DMS153 treated with DMSO at 0.1 percent for 48 hours (cell line): ENCODE data around the gene ARL6IP5.

Experiments
- DNase-seq: peaks from one replicate; lab custom pipeline; 2025; ENCODE audit not compliant: unreplicated experiment; lab: John Stamatoyannopoulos, UW

Gene ARL6IP5, protein sequence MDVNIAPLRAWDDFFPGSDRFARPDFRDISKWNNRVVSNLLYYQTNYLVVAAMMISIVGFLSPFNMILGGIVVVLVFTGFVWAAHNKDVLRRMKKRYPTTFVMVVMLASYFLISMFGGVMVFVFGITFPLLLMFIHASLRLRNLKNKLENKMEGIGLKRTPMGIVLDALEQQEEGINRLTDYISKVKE

DNA sequence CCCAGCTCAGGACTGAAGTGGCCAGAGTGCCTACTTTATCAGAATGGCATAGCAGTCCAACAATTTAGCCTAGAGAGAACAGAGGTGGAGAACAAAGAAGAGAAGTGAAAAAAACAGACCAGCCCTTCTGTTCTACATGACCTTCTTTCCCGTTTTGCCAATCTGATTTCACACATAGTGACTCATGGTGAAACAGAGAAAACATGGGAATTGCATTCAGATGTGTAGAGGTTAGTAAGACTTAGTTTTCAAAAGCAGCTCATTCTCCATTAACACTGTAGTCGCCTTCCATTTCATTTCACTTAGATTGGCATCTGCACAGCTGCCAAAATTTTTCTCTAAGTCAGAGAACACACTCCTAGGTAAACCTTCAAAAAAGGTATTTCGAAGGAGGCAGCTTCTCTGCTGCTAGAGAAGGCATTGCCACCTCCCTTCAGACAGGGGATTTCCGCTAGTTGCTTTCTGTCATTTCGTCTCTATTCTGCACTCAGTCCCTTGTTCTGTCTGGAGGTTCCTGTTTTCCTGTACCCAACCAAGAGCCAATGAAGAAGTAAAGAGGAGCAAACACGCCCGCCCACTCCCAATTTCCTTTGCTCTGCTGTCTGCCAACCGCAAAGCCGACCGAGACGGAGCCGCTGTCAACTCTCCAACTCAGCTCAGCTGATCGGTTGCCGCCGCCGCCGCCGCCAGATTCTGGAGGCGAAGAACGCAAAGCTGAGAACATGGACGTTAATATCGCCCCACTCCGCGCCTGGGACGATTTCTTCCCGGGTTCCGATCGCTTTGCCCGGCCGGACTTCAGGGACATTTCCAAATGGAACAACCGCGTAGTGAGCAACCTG is at the start of gene ARL6IP5:
ARL6IP5 (plus strand) TSS at position 612 of the 842 bp plus-strand sequence; CDS start at position 723, 111 bp downstream.
- DNase-seq = peak; percentile 32

- DNase-seq = no peak
Measured at GRCh38 chr3:69044608-69045007, 40.1 kb upstream of the ARL6IP5 start.

DNA sequence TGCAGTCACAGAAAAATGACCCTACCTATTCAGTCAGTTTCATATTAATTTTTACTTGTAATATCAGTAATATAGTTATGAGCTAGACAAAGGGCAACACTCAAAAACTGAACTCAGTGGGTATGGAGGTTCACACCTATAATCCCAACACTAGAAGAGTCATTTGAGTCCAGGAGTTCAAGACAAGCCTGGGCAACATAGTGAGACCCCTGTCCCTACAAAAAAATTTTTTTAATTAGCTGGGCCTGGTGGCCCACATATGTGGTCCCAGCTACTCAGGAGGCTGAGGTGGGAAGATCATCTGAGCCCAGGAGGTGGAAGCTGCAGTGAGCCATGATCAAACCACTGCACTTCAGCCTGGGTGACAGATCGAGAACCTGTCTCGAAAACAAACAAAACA is 35.7 kb upstream of the ARL6IP5 start:
- DNase-seq = no peak

- no peak for DNase-seq
Measured at GRCh38 chr3:69051756-69052471, 32.8 kb upstream of the ARL6IP5 start, which contains the start of gene TMF1. Gene TMF1, minus strand, starts transcription at chr3:69052333. Its CDS starts 247 bp downstream, at chr3:69052086.

DNA sequence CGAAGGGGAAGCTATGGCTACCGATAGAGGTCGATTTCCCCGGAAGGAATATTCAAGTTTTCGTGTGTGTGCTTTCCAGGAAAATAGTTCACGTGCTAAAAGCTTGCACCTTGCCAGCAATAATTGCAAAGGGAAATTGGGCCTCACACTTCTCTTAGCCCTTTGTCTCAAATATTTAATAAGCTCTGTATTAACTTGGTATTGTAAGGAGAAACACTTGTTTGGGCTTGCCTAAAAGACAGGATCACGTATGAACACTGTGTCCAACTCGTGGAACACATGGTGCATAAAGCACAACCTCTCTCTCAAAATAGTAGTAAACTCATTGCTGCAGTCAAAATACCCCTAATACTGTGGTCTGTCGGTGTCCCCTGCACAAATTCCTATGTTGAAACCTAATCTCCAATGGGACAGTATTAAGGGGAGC is 32.3 kb upstream of the ARL6IP5 start:
- DNase-seq = no peak

- DNase-seq = no peak
Measured at GRCh38 chr3:69058180-69058946, 26.4 kb upstream of the ARL6IP5 start.

GRCh38 chr3:69058947-69059224 is 25.9 kb upstream of the ARL6IP5 start:
- no peak for DNase-seq

- DNase-seq = no peak
Measured at GRCh38 chr3:69059688-69060087, 25.0 kb upstream of the ARL6IP5 start.

- DNase-seq = no peak
Measured at GRCh38 chr3:69063636-69064035, 21.1 kb upstream of the ARL6IP5 start.

DNA sequence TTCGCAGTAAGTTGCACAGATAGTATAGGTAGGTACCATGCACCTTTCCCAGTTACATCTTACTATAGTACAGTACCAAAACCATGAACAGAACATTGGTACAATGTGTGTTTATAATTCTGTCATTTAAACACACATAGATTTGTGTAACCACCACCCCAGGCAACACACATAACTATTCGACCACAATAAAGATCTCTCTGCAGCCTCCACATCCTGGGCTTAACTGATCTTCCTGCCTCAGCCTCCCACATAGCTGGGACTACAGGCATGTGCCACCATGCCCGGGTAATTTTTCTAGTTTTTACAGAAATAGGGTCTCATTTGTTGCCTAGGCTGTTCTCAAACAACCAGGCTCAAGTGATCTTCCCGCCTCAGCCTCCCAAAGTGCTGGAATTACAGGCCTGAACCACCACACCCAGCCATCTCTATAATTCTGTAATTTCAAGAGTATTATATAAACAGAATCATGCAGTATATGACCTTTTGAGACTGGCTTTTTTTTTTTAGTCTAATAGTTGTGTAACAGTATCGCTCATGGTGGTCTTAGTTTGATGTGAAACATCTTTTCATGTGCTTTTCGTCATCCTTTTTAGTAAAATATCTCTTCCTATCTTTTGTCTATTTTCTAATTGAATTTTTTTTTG is 19.3 kb upstream of the ARL6IP5 start:
- DNase-seq = no peak

DNA sequence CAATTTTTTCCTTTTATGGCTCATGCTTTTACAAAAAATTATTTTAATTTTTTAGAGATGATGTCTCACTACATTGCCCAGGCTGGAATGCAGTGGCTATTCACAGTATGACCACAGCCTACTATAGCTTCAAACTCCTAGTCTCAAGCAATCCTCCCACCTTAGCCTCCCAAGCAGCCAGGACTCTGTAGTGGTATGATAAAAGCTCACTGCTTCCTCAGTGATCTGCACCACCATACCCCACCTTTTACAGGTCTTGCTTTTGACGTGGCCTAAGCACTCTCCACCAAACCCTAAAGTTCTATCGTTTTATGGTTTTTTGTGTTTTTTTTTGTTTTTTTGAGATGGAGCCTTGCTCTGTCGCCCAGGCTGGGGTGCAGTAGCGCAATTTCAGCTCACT is 18.6 kb upstream of the ARL6IP5 start:
- no peak for DNase-seq

GRCh38 chr3:69072928-69073327 is 11.8 kb upstream of the ARL6IP5 start:
- no peak for DNase-seq

DNA sequence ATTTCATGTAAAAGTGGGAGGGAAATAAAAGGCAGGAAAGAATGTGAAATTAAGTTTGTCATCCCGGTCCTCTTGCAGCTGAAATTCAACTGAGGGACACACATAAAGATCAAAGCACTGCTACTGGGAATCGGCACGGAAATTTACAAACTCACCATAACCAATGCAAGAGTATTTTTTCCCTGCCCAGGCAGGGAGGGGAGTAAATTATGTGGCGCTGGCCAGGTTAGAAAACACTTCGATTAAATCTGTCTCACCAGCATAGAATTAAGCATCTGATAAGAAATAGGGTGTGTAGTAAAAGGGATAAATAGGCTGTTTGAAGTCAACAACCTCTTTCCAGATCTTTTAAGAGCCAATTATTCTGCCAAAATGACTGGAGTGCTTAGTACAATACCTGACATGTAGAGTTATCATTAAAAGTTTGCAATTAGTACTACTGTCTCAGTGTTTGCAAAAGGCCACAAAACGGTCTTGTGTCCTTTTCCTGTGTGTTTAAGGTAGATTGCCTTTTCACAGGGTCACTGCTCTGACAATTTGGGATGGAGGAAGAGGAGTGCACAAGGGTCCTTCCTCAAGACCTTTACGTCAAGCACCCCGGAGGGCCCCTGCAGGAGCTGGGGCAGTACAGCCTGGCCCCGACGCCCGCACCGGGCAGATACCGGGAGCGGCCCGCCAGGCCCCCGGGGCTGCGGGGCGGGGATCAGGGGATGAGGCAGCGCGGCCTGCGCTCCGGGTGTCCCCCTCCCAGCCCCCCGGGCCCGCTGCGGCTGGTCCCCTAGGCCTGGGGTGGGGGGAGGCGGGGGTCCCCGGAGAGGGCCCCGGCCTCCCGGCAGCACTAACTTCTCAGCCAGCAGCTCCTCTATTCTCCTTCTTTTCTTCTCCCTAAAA is 5.2 kb upstream of the ARL6IP5 start:
- no peak for DNase-seq

- peak; percentile 15 for DNase-seq
Measured at GRCh38 chr3:69080233-69080920, 4.4 kb upstream of the ARL6IP5 start, which contains the start of gene UBA3. Gene UBA3, minus strand, starts transcription at chr3:69080365. Its CDS starts 12 bp downstream, at chr3:69080353.

- DNase-seq = no peak
Measured at GRCh38 chr3:69081583-69082262, 3.0 kb upstream of the ARL6IP5 start.

DNA sequence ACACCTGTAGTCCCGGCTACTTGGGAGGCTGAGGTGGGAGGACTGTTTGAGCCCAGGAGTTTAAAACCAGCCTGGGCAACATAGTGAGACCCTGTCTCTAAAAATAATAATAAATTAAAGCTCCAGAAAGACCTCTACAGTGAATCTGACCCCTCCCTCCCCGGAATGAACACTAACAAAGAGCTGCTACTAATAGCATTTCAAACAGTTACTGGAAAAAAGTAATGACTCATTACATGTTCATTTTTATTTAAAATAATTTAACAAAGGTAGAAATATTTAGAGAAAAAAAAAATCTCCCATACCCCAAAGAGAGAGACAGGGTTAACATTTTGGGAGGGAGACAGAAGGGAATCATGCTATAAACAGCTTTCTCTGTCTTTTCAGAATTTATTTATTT is 2.4 kb upstream of the ARL6IP5 start:
- DNase-seq = no peak

DNA sequence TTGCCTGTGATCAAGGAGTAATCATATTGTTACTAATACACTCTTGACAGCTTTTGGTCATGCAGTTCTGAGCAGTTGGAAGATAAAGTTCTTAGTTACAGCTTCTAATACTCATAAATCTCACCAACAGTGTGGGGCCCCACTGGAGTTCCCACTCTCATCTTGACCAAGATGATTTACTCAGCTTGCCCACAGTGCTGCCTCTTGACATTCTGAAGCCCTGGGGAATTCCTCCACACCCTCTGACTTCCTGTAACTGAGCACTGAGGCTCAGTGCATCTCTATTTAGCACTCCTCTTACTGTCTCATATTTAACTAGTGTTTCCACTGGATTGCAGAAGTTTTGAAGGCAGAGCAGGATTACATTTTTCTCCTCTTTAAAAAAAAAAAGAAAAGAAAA is 1.9 kb upstream of the ARL6IP5 start:
- DNase-seq = no peak

GRCh38 chr3:69085168-69085832 is 563 bp downstream of the ARL6IP5 start:
- no peak for DNase-seq
